Esophagus squamous epithelium (tissue), 4 donors: ENCODE results near the gene HES5.

Source experiments
- POLR2A ChIP-seq, 4 donors: fragments of 450-650 bp; IDR thresholded peaks; one replicate each; pipeline ENCODE4 v1.6.1; 2017; ENCODE audit warnings: antibody characterized with exemption in 4 of 4, mild to moderate bottlenecking in 4 of 4, moderate library complexity in 3 of 4
- TF ChIP-seq, protein P1 (sequence below), 6 experiments: fragments of 450-650 bp in 4 of 6; fragments of 200-600 bp in 2 of 6; sonication (generic) in 2 of 6; IDR thresholded peaks; one replicate each; pipeline ENCODE4 v1.5.1; 2016 to 2019; ENCODE audit warnings: antibody characterized with exemption in 6 of 6, mild to moderate bottlenecking in 4 of 6, moderate library complexity in 4 of 6

GRCh38 chr1:2517966-2518365 is 12.1 kb downstream of the HES5 start:
- TF ChIP-seq, protein P1, sequence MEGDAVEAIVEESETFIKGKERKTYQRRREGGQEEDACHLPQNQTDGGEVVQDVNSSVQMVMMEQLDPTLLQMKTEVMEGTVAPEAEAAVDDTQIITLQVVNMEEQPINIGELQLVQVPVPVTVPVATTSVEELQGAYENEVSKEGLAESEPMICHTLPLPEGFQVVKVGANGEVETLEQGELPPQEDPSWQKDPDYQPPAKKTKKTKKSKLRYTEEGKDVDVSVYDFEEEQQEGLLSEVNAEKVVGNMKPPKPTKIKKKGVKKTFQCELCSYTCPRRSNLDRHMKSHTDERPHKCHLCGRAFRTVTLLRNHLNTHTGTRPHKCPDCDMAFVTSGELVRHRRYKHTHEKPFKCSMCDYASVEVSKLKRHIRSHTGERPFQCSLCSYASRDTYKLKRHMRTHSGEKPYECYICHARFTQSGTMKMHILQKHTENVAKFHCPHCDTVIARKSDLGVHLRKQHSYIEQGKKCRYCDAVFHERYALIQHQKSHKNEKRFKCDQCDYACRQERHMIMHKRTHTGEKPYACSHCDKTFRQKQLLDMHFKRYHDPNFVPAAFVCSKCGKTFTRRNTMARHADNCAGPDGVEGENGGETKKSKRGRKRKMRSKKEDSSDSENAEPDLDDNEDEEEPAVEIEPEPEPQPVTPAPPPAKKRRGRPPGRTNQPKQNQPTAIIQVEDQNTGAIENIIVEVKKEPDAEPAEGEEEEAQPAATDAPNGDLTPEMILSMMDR (IDR thresholded peaks at IDR 0.05): no peak
- no peak for TF ChIP-seq POLR2A (IDR thresholded peaks at IDR 0.05)
